Measurements from ENCODE around the gene RAB3B. TPM values are rescaled to one million over a fixed set of nuclear protein-coding genes. Genes with fewer than 3 reads are reported as not detected.

Gene RAB3B
- total and polyA plus RNA-seq, 2 of the 4 experiments (the other 2 are of a cell fraction) = 33.6 to 78.5 TPM

DNA sequence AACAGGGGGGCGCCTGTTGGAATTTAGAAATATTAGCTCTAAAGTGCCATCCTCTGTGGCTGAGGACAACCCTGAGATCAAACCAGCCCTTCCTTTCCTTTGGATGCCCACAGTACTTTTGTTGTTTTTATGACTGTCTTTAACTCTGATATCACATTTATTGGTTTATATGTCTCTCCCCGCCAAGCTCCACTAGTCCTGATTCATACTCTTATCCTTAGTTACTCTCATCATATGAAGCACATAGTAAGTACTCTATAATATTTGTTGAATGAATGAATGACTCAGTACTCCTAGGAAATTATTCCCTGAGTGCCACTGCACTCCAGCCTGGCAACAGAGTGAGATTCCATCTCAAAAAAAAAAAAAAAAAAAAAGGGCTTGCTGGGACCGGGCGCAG is 89.3 kb downstream of the RAB3B start:
- DNase-seq (no peak), ATAC-seq (ENCODE audit: low read depth) (no peak)
- Histone ChIP-seq H2BK5ac (ENCODE audit: low read depth, low read length, poor library complexity, severe bottlenecking) (peak overlapping the region; percentile 56), H4K8ac (ENCODE audit: low read depth in 2 of 2, low read length in 2 of 2) (no peak overlapping the region), H4K91ac (ENCODE audit: insufficient read depth, low read depth, low read length) (no peak overlapping the region), H3K4ac (ENCODE audit: low read depth, low read length) (peak overlapping the region; percentile 37; the same call in 1 of the 2 replicates), H2BK15ac (ENCODE audit: low read depth, low read length) (no peak overlapping the region), H3K56ac (ENCODE audit: extremely low read depth, insufficient read depth, low read length) (no peak overlapping the region), H3K9ac (ENCODE audit: low read depth, low read length) (no peak overlapping the region), H3K79me1 (ENCODE audit: low read depth in 1 of 2, low read length in 2 of 2) (peaks cover 0 to 7% of the 10 kb centered on the region in 2 experiments; a peak in 1 of 4 replicates), H3K4me3 (ENCODE audit: insufficient read depth, low read depth, low read length) (no peak overlapping the region), H3K9me1 (ENCODE audit: insufficient read depth, low read length) (peaks cover 14% of the 10 kb centered on the region), H3K4me2 (ENCODE audit: low read depth, low read length) (no peak overlapping the region), H3K14ac (replicated peaks; ENCODE audit: low read depth, low read length) (no peak overlapping the region), H2AK5ac (ENCODE audit: low read depth, low read length) (no peak overlapping the region), H3K4me1 (ENCODE audit: control insufficient read depth, insufficient read depth, low read length) (peaks cover 17% of the 10 kb centered on the region), H3K23ac (ENCODE audit: low read depth, low read length) (no peak overlapping the region), H2BK20ac (ENCODE audit: low read depth, low read length) (peak overlapping the region; percentile 51), H3K18ac (ENCODE audit: low read depth, low read length) (no peak overlapping the region; the same call in 1 of the 2 replicates), H3K27ac (ENCODE audit: insufficient read depth, low read length) (no peak overlapping the region), H3K36me3 (ENCODE audit: control insufficient read depth, insufficient read depth, low read length) (no peaks in the 10 kb centered on the region), H4K20me1 (ENCODE audit: insufficient read depth, low read length) (no peaks in the 10 kb centered on the region), H2BK120ac (ENCODE audit: low read depth, low read length) (peak overlapping the region; percentile 51; the same call in 1 of the 2 replicates), H3K27me3 (ENCODE audit: control insufficient read depth, insufficient read depth, low read length) (no peaks in the 10 kb centered on the region), H2AK9ac (replicated peaks; ENCODE audit: low read depth, low read length, poor library complexity) (no peak overlapping the region), H4K5ac (ENCODE audit: low read depth, low read length) (no peak overlapping the region), H2AFZ (replicated peaks; ENCODE audit: low read length, poor library complexity) (no peak overlapping the region), H3K9me3 (ENCODE audit: control insufficient read depth, insufficient read depth, low read length) (no peaks in the 10 kb centered on the region)
- no TSS peak for BruUV-seq (replicated peaks)
- intact Hi-C loops (cut with micrococcal nuclease) (no loop called here), in situ Hi-C loops (cut with MboI; ENCODE audit: low sequenced_read_pairs) (no loop called here), dilution Hi-C loops (cut with HindIII; ENCODE audit: low sequenced_read_pairs, unreplicated experiment) (no loop called here)
- ChIA-PET POLR2A (ENCODE audit: unreplicated experiment) (no interaction called here), CTCF (interaction anchor here (0.6 kb wide), 1 partner anchor 266 kb away, joined by 3 read pairs; no protein-coding TSS in a partner anchor)
- no peak for TF ChIP-seq RFX5 (IDR thresholded peaks at IDR 0.05; ENCODE audit: low read depth, low read length)
- TF ChIP-seq SMC3 (IDR thresholded peaks at IDR 0.05; ENCODE audit: low read depth, low read length) = no peak
- TF ChIP-seq, protein P1, sequence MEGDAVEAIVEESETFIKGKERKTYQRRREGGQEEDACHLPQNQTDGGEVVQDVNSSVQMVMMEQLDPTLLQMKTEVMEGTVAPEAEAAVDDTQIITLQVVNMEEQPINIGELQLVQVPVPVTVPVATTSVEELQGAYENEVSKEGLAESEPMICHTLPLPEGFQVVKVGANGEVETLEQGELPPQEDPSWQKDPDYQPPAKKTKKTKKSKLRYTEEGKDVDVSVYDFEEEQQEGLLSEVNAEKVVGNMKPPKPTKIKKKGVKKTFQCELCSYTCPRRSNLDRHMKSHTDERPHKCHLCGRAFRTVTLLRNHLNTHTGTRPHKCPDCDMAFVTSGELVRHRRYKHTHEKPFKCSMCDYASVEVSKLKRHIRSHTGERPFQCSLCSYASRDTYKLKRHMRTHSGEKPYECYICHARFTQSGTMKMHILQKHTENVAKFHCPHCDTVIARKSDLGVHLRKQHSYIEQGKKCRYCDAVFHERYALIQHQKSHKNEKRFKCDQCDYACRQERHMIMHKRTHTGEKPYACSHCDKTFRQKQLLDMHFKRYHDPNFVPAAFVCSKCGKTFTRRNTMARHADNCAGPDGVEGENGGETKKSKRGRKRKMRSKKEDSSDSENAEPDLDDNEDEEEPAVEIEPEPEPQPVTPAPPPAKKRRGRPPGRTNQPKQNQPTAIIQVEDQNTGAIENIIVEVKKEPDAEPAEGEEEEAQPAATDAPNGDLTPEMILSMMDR (conservative IDR thresholded peaks at IDR 0.05; ENCODE audit: low read depth, low read length) = no peak
- TF ChIP-seq CHD1 (IDR thresholded peaks at IDR 0.05; ENCODE audit: low read depth, low read length) = no peak
- no peak for TF ChIP-seq MAFK (IDR thresholded peaks at IDR 0.05; ENCODE audit: low read depth, low read length)
- TF ChIP-seq POLR2A (IDR thresholded peaks at IDR 0.05; ENCODE audit: low read depth, low read length) = no peak
- TF ChIP-seq, protein P2, sequence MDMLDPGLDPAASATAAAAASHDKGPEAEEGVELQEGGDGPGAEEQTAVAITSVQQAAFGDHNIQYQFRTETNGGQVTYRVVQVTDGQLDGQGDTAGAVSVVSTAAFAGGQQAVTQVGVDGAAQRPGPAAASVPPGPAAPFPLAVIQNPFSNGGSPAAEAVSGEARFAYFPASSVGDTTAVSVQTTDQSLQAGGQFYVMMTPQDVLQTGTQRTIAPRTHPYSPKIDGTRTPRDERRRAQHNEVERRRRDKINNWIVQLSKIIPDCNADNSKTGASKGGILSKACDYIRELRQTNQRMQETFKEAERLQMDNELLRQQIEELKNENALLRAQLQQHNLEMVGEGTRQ (IDR thresholded peaks at IDR 0.05; ENCODE audit: low read depth, low read length) = no peak
- TF ChIP-seq RAD21 (IDR thresholded peaks at IDR 0.05; ENCODE audit: low read length) = no peak
- TF ChIP-seq FOS (IDR thresholded peaks at IDR 0.05; ENCODE audit: low read depth, low read length) = no peak
- no peak for TF ChIP-seq NFE2L2 (IDR thresholded peaks at IDR 0.05; ENCODE audit: low read depth, low read length)
- TF ChIP-seq MXI1 (IDR thresholded peaks at IDR 0.05; ENCODE audit: borderline replicate concordance, low read depth, low read length) = no peak
- no CpG with 5 or more reads among the region's 4 CpGs for WGBS, 2 experiments (ENCODE audit: extremely low coverage in 2 of 2, insufficient read length in 1 of 2)

All from IMR-90 (cell line).